HepG2 (cell line): ENCODE results near the gene TMC2. TPM values are rescaled to one million over a fixed set of nuclear protein-coding genes. Genes with fewer than 3 reads are reported as not detected.
A peak's percentile ranks its signal among the peaks of the same experiment; 100 is the strongest.

Experiments used
- ATAC-seq: fragments of 200-7000 bp; cut with Tn5 transposase; 3 replicates; pipeline ENCODE4 v1.9.1; 2020; ENCODE audit warnings: mild to moderate bottlenecking, moderate library complexity
- BruUV-seq: library from RNA; stranded (reverse); fragments of 400-500 nt; replicated peaks from 2 replicates; lab custom pipeline; 2021; lab: Mats Ljungman, UMichigan
- CTCF ChIA-PET: fragments of 300-600 bp; formaldehyde crosslinking; extraction: SDS; loops from one replicate; lab custom pipeline; 2021; ENCODE audit warnings: low total read pairs, inconsistent platforms, low intra/inter-chr PET ratio; lab: Yijun Ruan, JAX
- POLR2A ChIA-PET: fragments of 350-600 bp; sonication (Branson Sonifier 250); formaldehyde crosslinking; loops from one replicate; lab custom pipeline; 2020; ENCODE audit warnings: antibody characterized with exemption, inconsistent platforms; lab: Yijun Ruan, JAX
- DNase-seq: peaks from one replicate; pipeline ENCODE4 v3.0.0-alpha.2; 2015; ENCODE audit warnings: low spot score
- FAIRE-seq: peaks from 3 replicates; lab custom pipeline; 2011; peaks lifted over from hg19 to GRCh38; lab: Jason Lieb, UNC
- H2AFZ ChIP-seq: one replicate; pipeline ENCODE4 v1.6.1; 2011; ENCODE audit warnings: low read length, inconsistent platforms
- H3K27ac ChIP-seq: fragments of 300-600 bp; 3 replicates; pipeline ENCODE4 v1.8.0; 2011; ENCODE audit warnings: mixed run types, mild to moderate bottlenecking, mixed read lengths, low read length, inconsistent platforms; ENCODE audit not compliant: insufficient read depth; ENCODE audit errors: extremely low read length
- H3K27me3 ChIP-seq, 2 experiments: fragments of 200-600 bp in 1 of 2; 2 replicates in 1 of 2; 3 replicates in 1 of 2; pipeline versions ENCODE4 v1.6.0 to v1.8.0; 2011; ENCODE audit warnings: low read length in 2 of 2, mild to moderate bottlenecking in 2 of 2, moderate library complexity in 2 of 2, inconsistent platforms in 1 of 2; ENCODE audit not compliant: insufficient read depth in 2 of 2, control insufficient read depth in 1 of 2
- H3K36me3 ChIP-seq, 2 experiments: fragments of 200-600 bp in 1 of 2; replicated peaks in 1 of 2; 2 replicates in 1 of 2; 3 replicates in 1 of 2; pipeline versions ENCODE4 v1.5.1 to v1.8.0; 2011; ENCODE audit warnings: low read length in 2 of 2, inconsistent platforms in 1 of 2; ENCODE audit not compliant: insufficient read depth in 2 of 2, control insufficient read depth in 1 of 2
- H3K4me1 ChIP-seq: 2 replicates; pipeline ENCODE4 v1.5.1; 2012; ENCODE audit warnings: low read length, inconsistent platforms; ENCODE audit not compliant: insufficient read depth
- H3K4me2 ChIP-seq: 2 replicates; pipeline ENCODE4 v1.6.0; 2011; ENCODE audit warnings: low read depth, low read length, inconsistent platforms
- H3K4me3 ChIP-seq, 3 experiments: fragments of 200-600 bp in 1 of 3; sonication (generic), shearing (Covaris generic) in 1 of 3; replicated peaks in 1 of 3; 2 replicates each; pipeline ENCODE4 v1.5.1; 2011 to 2016; ENCODE audit warnings: low read length in 3 of 3, inconsistent platforms in 2 of 3, low read depth in 2 of 3, mild to moderate bottlenecking in 2 of 3, control low read depth in 1 of 3, mixed read lengths in 1 of 3; ENCODE audit not compliant: insufficient read depth in 1 of 3
- H3K79me2 ChIP-seq: one replicate; pipeline ENCODE4 v1.6.1; 2011; ENCODE audit warnings: low read length, inconsistent platforms; ENCODE audit not compliant: insufficient read depth
- H3K9ac ChIP-seq: 2 replicates; pipeline ENCODE4 v1.6.0; 2011; ENCODE audit warnings: mild to moderate bottlenecking, low read depth, low read length, inconsistent platforms; ENCODE audit not compliant: insufficient read depth
- H3K9me3 ChIP-seq: 2 replicates; pipeline ENCODE4 v1.5.1; 2012; ENCODE audit warnings: mild to moderate bottlenecking, low read length
- H4K20me1 ChIP-seq: 2 replicates; pipeline ENCODE4 v1.6.0; 2011; ENCODE audit warnings: inconsistent platforms, mild to moderate bottlenecking, low read length, moderate library complexity; ENCODE audit not compliant: insufficient read depth
- AGO2 ChIP-seq: fragments of 200-400 bp; formaldehyde crosslinking; optimal IDR thresholded peaks from 2 replicates; pipeline ENCODE3; 2017; ENCODE audit warnings: mild to moderate bottlenecking, low read depth, low read length, moderate library complexity
- CBX5 ChIP-seq: sonication (generic); formaldehyde crosslinking; IDR thresholded peaks from 2 replicates; pipeline ENCODE4 v1.4.0; 2020; ENCODE audit warnings: missing genetic modification reagents, borderline replicate concordance
- FOXM1 ChIP-seq: sonication (generic); formaldehyde crosslinking; IDR thresholded peaks from 2 replicates; pipeline ENCODE4 v1.5.0; 2020; ENCODE audit warnings: missing genetic modification reagents
- NCOA1 ChIP-seq: sonication (generic); formaldehyde crosslinking; IDR thresholded peaks from 2 replicates; pipeline ENCODE4 v1.9.0; 2021; ENCODE audit warnings: missing genetic modification reagents
- NR2F1 ChIP-seq, 2 experiments: fragments of 450-650 bp in 1 of 2; formaldehyde crosslinking in 1 of 2; IDR thresholded peaks; 2 replicates each; pipeline versions ENCODE4 v1.5.0 to v1.6.1; 2016 to 2020; ENCODE audit warnings: mild to moderate bottlenecking in 1 of 2, missing compliant biosample characterization in 1 of 2, missing genetic modification reagents in 1 of 2, moderate library complexity in 1 of 2
- POLR2A ChIP-seq, 2 experiments: IDR thresholded peaks; 2 replicates each; pipeline ENCODE4 v1.6.1; 2011; ENCODE audit warnings: low read depth in 2 of 2, low read length in 2 of 2, mild to moderate bottlenecking in 1 of 2, moderate library complexity in 1 of 2; ENCODE audit not compliant: insufficient read depth in 1 of 2
- POLR2G ChIP-seq: fragments of 200-400 bp; formaldehyde crosslinking; IDR thresholded peaks from 2 replicates; pipeline ENCODE4 v1.6.1; 2018; ENCODE audit warnings: mild to moderate bottlenecking, low read depth, low read length, moderate library complexity
- RBFOX2 ChIP-seq: fragments of 200-400 bp; formaldehyde crosslinking; IDR thresholded peaks from 2 replicates; pipeline ENCODE4 v1.6.1; 2017; ENCODE audit warnings: low read depth, mild to moderate bottlenecking, low read length
- RBM22 ChIP-seq: fragments of 200-400 bp; formaldehyde crosslinking; optimal IDR thresholded peaks from 2 replicates; pipeline ENCODE3; 2017; ENCODE audit warnings: mild to moderate bottlenecking, low read length, moderate library complexity
- REXO4 ChIP-seq: sonication (generic); formaldehyde crosslinking; IDR thresholded peaks from 2 replicates; pipeline ENCODE4 v1.8.0; 2022; ENCODE audit warnings: missing genetic modification reagents, mild to moderate bottlenecking, borderline replicate concordance
- SIX1 ChIP-seq: sonication (generic); formaldehyde crosslinking; IDR thresholded peaks from 2 replicates; pipeline ENCODE4 v1.4.0; 2020; ENCODE audit warnings: missing genetic modification reagents, borderline replicate concordance
- SOX13 ChIP-seq, 3 experiments: fragments of 450-650 bp in 1 of 3; sonication (generic) in 1 of 3; formaldehyde crosslinking in 1 of 3; IDR thresholded peaks in 2 of 3; conservative IDR thresholded peaks in 1 of 3; 2 replicates each; pipeline versions ENCODE4 v1.5.0 to v1.6.1; 2016 to 2020; ENCODE audit warnings: antibody characterized with exemption in 1 of 3, mild to moderate bottlenecking in 1 of 3, missing compliant biosample characterization in 1 of 3, missing genetic modification reagents in 1 of 3, moderate library complexity in 1 of 3
- SYNCRIP ChIP-seq: fragments of 200-400 bp; formaldehyde crosslinking; IDR thresholded peaks from 2 replicates; pipeline ENCODE4 v1.6.1; 2018; ENCODE audit warnings: mild to moderate bottlenecking, low read depth, low read length; ENCODE audit not compliant: insufficient read depth
- ZFY ChIP-seq: sonication (generic); formaldehyde crosslinking; IDR thresholded peaks from 2 replicates; pipeline ENCODE4 v1.4.0; 2020; ENCODE audit warnings: missing genetic modification reagents
- ZNF280B ChIP-seq: sonication (generic); formaldehyde crosslinking; IDR thresholded peaks from 2 replicates; pipeline ENCODE4 v1.5.0; 2020; ENCODE audit warnings: missing genetic modification reagents, mild to moderate bottlenecking, borderline replicate concordance
- ZNF446 ChIP-seq: sonication (generic); formaldehyde crosslinking; IDR thresholded peaks from 2 replicates; pipeline ENCODE4 v1.5.0; 2020; ENCODE audit warnings: mild to moderate bottlenecking, missing genetic modification reagents
- ZNF605 ChIP-seq: sonication (generic); formaldehyde crosslinking; IDR thresholded peaks from 2 replicates; pipeline ENCODE4 v1.8.0; 2022; ENCODE audit warnings: mild to moderate bottlenecking, missing genetic modification reagents
- ZNF7 ChIP-seq: IDR thresholded peaks from 2 replicates; pipeline ENCODE4 v1.6.1; 2016; ENCODE audit warnings: missing biosample characterization, missing genetic modification reagents
- WGBS: methylation state at CpG from one replicate; pipeline ENCODE4 v1.1.6; 2017; ENCODE audit warnings: low lambda C conversion rate; 5-methylcytosine and 5-hydroxymethylcytosine counted together
- in situ Hi-C: cut with HindIII; loops from 2 replicates; pipeline ENCODE4 v1.10.0; 2017; ENCODE audit warnings: low pct_unique_long_range_greater_than_20kb; ENCODE audit not compliant: extremely low pct_ligation_motif_present
- intact Hi-C: fragments of 100-400 bp; cut with micrococcal nuclease; formaldehyde crosslinking; loops from one replicate; pipeline ENCODE4 v1.10.0; 2022; ENCODE audit not compliant: unreplicated experiment
- polyA plus RNA-seq, 8 experiments: library from polyadenylated mRNA; depleted of rRNA in 3 of 8; stranded (reverse) in 7 of 8; unstranded in 1 of 8; fragments of >200 nt; fragmentation: Illumina TruSeq in 4 of 8; extraction: Trizol in 4 of 8; gene quantifications; 2 replicates each; pipeline versions ENCODE4 v1.2.1 to v1.2.3, GENCODE V29; 2011 to 2016; ENCODE audit warnings: low read depth in 4 of 8, missing spikeins in 1 of 8, mixed read lengths in 1 of 8; ENCODE audit not compliant: insufficient read depth in 1 of 8
- total RNA-seq, 5 experiments: library from RNA; depleted of rRNA; stranded (reverse); fragments of >200 nt; fragmentation: Illumina TruSeq; extraction: Trizol; gene quantifications; 2 replicates each; pipeline ENCODE4 v1.2.3, GENCODE V29; 2016; ENCODE audit warnings: low read depth in 1 of 5

The TMC2 gene
- total and polyA plus RNA-seq, 2 of the 13 experiments (the other 11 are each of a cell fraction or from before 2014, with no cell fraction given), result not detected

- no peak for DNase-seq
- Histone ChIP-seq H3K36me3 (peaks cover 53 to 83% of the 10 kb centered on the region in 2 experiments), H3K4me3 (no peak overlapping the region), H3K27ac (no peak overlapping the region), H2AFZ (no peak overlapping the region), H3K27me3 (no peaks in the 10 kb centered on the region; a peak in 1 of 5 replicates), H4K20me1 (peaks cover 58% of the 10 kb centered on the region), H3K79me2 (peaks cover 40% of the 10 kb centered on the region), H3K4me1 (peaks cover 38% of the 10 kb centered on the region), H3K9ac (no peak overlapping the region), H3K4me2 (no peak overlapping the region), H3K9me3 (no peaks in the 10 kb centered on the region)
- ATAC-seq, result no peak
- intact Hi-C loops, result no loop called here
- no peak for FAIRE-seq
- no TSS peak for BruUV-seq
- 94% methylated on average over 4 of the region's 5 CpGs for WGBS
- in situ Hi-C loops, result no loop called here
- ChIA-PET CTCF (no interaction called here), POLR2A (no interaction called here)
- TF ChIP-seq AGO2, result peak; percentile 56
- no peak for TF ChIP-seq ZNF446 (CRISPR knock-in tag)
- TF ChIP-seq ZNF605, result no peak
- no peak for TF ChIP-seq SIX1 (CRISPR knock-in tag)
- no peak for TF ChIP-seq REXO4
- peak in 1 of 2 experiments; percentile 20; a peak in 2 of 4 replicates for TF ChIP-seq POLR2A (IDR thresholded peaks at IDR 0.05; ENCODE audit: insufficient read depth in 1 of 2, low read depth in 2 of 2, low read length in 2 of 2)
- TF ChIP-seq CBX5, result peak; percentile 29; the same call in 1 of the 2 replicates
- peak; percentile 64 for TF ChIP-seq RBM22
- no peak for TF ChIP-seq ZNF280B (CRISPR knock-in tag)
- TF ChIP-seq SYNCRIP, result no peak
- TF ChIP-seq NR2F1 (CRISPR knock-in tag; IDR thresholded peaks at IDR 0.05), result no peak
- peak; percentile 72 for TF ChIP-seq RBFOX2
- no peak for TF ChIP-seq FOXM1 (CRISPR knock-in tag)
- no peak for TF ChIP-seq ZNF7 (CRISPR knock-in tag)
- TF ChIP-seq ZFY (CRISPR knock-in tag), result 0 out of 2 replicates have a peak, but pooled peaks have one; percentile 7
- no peak for TF ChIP-seq SOX13 (IDR thresholded peaks at IDR 0.05)
- 0 out of 4 replicates have a peak, but pooled peaks of 1 of the 2 experiments have one; percentile 2 for TF ChIP-seq SOX13 (CRISPR knock-in tag; conservative IDR thresholded peaks at IDR 0.05 in 1 of 2, IDR thresholded peaks at IDR 0.05 in 1 of 2)
- peak; percentile 9; the same call in 1 of the 2 replicates for TF ChIP-seq POLR2G
- TF ChIP-seq NCOA1 (CRISPR knock-in tag), result no peak
These were observed 120.9 kb downstream of the TMC2 start for GRCh38 chr20:2657241-2657640.
